ENCODE measurements around the gene EXD3. TPM values are rescaled to one million over a fixed set of nuclear protein-coding genes. Genes with fewer than 3 reads are reported as not detected.

Gene EXD3
- total and polyA plus RNA-seq, 2 donors from 2014 or later = 18.9 to 44.5 TPM

DNA sequence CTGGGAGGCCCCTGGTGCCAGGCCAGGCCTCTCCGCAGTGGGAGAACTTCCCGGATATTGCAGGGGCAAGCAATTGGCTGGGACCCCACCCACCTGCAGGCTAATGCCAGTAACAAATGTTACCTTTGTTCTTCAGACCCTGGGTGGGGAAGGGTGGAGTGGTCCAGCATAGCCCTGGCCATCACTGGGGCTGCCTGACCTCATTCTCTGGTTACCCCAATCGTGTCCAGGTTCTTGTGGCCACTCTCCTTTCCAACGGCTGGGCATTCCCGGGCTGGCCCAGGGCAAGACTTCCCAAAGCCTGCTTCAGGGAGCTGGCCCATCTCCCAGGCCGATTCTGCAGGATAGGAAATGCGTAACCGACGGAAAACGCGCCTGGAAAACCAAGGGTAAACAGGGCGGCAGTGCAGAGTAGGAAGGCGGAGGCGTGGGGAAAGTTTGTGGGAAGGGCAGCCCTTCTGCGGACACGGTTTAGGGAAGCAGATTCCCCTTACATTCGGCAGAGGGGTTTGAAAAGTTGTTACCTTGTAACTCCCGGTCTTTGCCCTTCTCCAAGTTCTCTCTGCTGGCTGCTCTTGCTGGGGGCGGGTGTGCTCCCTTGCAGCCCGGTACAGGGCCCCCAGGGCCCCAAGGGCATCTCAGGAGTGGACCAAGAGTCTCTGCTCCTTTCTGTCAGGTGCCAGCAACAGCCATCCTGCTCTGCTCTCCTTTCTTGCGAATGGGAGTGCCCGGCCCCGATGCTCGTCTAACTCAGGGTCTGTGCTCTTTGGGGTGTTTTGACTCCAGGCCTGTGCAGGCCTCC lies 124.4 kb downstream of the EXD3 start:
- peak overlapping the region; percentile 51 to 65 for H3K27ac ChIP-seq (ENCODE audit: low read depth in 2 of 2, low read length in 2 of 2)
- intact Hi-C loops (cut with DNase I) = loop anchor here (5.0 to 10.0 kb wide), 2 partner anchors 109 to 226 kb away; no protein-coding TSS in a partner anchor
- no peaks in the 10 kb centered on the region for H3K36me3 ChIP-seq (ENCODE audit: control insufficient read depth in 2 of 3, insufficient read depth in 3 of 3, low read length in 3 of 3)
- no peak for FAIRE-seq
- TF ChIP-seq, protein P1, sequence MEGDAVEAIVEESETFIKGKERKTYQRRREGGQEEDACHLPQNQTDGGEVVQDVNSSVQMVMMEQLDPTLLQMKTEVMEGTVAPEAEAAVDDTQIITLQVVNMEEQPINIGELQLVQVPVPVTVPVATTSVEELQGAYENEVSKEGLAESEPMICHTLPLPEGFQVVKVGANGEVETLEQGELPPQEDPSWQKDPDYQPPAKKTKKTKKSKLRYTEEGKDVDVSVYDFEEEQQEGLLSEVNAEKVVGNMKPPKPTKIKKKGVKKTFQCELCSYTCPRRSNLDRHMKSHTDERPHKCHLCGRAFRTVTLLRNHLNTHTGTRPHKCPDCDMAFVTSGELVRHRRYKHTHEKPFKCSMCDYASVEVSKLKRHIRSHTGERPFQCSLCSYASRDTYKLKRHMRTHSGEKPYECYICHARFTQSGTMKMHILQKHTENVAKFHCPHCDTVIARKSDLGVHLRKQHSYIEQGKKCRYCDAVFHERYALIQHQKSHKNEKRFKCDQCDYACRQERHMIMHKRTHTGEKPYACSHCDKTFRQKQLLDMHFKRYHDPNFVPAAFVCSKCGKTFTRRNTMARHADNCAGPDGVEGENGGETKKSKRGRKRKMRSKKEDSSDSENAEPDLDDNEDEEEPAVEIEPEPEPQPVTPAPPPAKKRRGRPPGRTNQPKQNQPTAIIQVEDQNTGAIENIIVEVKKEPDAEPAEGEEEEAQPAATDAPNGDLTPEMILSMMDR (IDR thresholded peaks at IDR 0.05; ENCODE audit: borderline replicate concordance, extremely low read depth, insufficient read depth) = no peak
- H3K27me3 ChIP-seq (ENCODE audit: control insufficient read depth, insufficient read depth, low read length) = no peaks in the 10 kb centered on the region
- peaks cover 0 to 11% (median 0%) of the 10 kb centered on the region in 3 donors for H3K4me1 ChIP-seq (ENCODE audit: control insufficient read depth in 2 of 3, insufficient read depth in 2 of 3, low read depth in 1 of 3, low read length in 3 of 3)
- peak overlapping the region in 1 of 3 donors; percentile 34 for H3K9ac ChIP-seq (ENCODE audit: low read length in 3 of 3)
- DNase-seq = peak in 3 of 5 donors; percentile 8 to 68 (median 44)
- H3K4me3 ChIP-seq (ENCODE audit: low read length in 3 of 3) = peak overlapping the region in 2 of 3 donors; percentile 2 to 47
- peaks cover 0 to 4% (median 0%) of the 10 kb centered on the region in 3 donors for H3K9me3 ChIP-seq (ENCODE audit: control insufficient read depth in 2 of 3, insufficient read depth in 1 of 3, low read length in 3 of 3)

DNA sequence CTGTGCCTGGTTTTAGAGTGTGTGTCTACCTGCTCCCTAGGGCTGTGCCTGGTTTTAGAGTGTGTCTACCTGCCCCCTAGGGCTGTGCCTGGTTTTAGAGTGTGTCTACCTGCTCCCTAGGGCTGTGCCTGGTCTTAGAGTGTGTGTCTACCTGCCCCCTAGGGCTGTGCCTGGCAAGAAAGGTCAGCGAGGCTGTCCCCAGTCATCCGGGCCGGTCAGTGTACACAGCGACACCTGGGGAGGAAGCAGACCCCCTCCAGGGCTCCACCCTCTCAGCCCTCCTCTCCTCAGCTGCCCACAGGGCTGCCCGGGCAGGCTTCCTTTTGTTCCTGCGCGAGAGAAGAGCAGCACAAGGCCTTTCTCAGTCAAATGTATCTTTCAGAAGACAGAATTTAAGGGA lies 125.0 kb downstream of the EXD3 start:
- Histone ChIP-seq H3K9me3 (ENCODE audit: control insufficient read depth in 2 of 3, insufficient read depth in 1 of 3, low read length in 3 of 3) (peaks cover 0 to 4% (median 0%) of the 10 kb centered on the region in 3 donors), H3K4me1 (ENCODE audit: control insufficient read depth in 2 of 3, insufficient read depth in 2 of 3, low read depth in 1 of 3, low read length in 3 of 3) (peaks cover 0 to 11% (median 0%) of the 10 kb centered on the region in 3 donors), H3K4me3 (ENCODE audit: low read length in 3 of 3) (no peak overlapping the region), H3K27me3 (ENCODE audit: control insufficient read depth, insufficient read depth, low read length) (no peaks in the 10 kb centered on the region), H3K27ac (ENCODE audit: low read depth in 2 of 2, low read length in 2 of 2) (peak overlapping the region; percentile 51 to 57), H3K9ac (ENCODE audit: low read length in 3 of 3) (peak overlapping the region in 1 of 3 donors; percentile 34), H3K36me3 (ENCODE audit: control insufficient read depth in 2 of 3, insufficient read depth in 3 of 3, low read length in 3 of 3) (no peaks in the 10 kb centered on the region)
- TF ChIP-seq, protein P1 (IDR thresholded peaks at IDR 0.05; ENCODE audit: borderline replicate concordance, extremely low read depth, insufficient read depth) = no peak
- intact Hi-C loops (cut with DNase I) = loop anchor here (5.0 to 10.0 kb wide), 2 partner anchors 109 to 227 kb away; no protein-coding TSS in a partner anchor
- peak in 1 of 5 donors; percentile 49 for DNase-seq
- FAIRE-seq = no peak

DNA sequence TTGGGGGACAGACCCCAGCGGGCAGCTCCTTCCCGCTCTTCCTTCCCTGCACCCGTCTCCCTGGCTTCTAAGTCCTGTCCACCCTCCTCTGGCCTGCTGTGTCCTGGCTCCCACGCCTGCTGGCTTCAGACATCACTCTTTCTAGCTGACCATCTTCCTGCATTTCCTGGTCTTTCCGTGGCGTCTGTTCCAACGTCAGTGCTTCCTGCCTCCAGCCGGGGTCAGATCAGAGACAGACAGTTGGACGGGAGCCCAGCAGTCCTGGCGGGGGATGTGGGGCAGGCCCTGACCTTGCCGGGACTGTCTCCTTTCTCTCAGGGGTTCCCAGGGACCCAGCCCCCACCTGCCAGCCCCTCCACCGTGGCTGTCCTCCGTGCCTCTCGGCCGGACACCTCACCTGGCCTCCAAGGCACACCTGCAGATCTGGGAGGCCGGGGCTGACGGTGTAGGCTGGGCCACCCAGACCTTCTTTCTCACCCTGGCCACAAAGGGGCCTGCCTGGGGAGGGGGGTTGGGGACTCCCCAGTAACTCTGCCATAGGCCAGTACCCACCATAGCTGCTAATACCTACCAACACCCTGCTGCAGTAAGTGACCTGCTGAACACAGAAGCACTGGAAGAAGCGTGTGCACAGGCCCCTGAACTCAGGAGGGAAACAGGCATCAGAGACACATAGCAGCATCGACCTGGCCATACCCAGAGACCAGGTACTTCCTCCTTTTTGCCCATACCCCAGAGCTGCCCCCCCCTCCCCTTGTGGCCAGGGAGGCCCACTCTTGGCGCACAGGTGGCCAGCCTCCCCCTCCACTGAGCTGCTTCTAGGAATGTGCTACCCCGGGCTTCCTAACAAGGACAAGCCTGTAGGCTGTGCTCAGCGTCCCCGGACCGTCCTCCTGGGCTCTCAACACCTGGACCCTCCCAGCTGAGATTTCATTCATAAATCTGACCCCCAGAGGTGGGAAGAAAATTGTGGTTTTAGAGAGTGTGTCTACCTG lies 126.0 kb downstream of the EXD3 start:
- peaks cover 0 to 11% (median 0%) of the 10 kb centered on the region in 3 donors for H3K4me1 ChIP-seq (ENCODE audit: control insufficient read depth in 2 of 3, insufficient read depth in 2 of 3, low read depth in 1 of 3, low read length in 3 of 3)
- H3K27ac ChIP-seq (ENCODE audit: low read depth in 2 of 2, low read length in 2 of 2) = peak overlapping the region; percentile 75 to 88
- H3K36me3 ChIP-seq (ENCODE audit: control insufficient read depth in 2 of 3, insufficient read depth in 3 of 3, low read length in 3 of 3) = no peaks in the 10 kb centered on the region
- intact Hi-C loops (cut with DNase I) = loop anchor here (5.0 to 10.0 kb wide), 2 partner anchors 110 to 228 kb away; no protein-coding TSS in a partner anchor
- TF ChIP-seq, protein P1 (IDR thresholded peaks at IDR 0.05; ENCODE audit: borderline replicate concordance, extremely low read depth, insufficient read depth) = no peak
- no peaks in the 10 kb centered on the region for H3K27me3 ChIP-seq (ENCODE audit: control insufficient read depth, insufficient read depth, low read length)
- peak overlapping the region in 2 of 3 donors; percentile 10 to 51 for H3K9ac ChIP-seq (ENCODE audit: low read length in 3 of 3)
- no peak for FAIRE-seq
- peak in 3 of 5 donors; percentile 39 to 71 (median 68) for DNase-seq
- peak overlapping the region in 2 of 3 donors; percentile 42 to 43 for H3K4me3 ChIP-seq (ENCODE audit: low read length in 3 of 3)
- peaks cover 0 to 4% (median 0%) of the 10 kb centered on the region in 3 donors for H3K9me3 ChIP-seq (ENCODE audit: control insufficient read depth in 2 of 3, insufficient read depth in 1 of 3, low read length in 3 of 3)
